ENCODE data around the gene CD44. TPM values are rescaled to one million over a fixed set of nuclear protein-coding genes. Genes with fewer than 3 reads are reported as not detected.

CD44 gene
- total and polyA plus RNA-seq, 12 donors = 7.0 to 104 (median 25.2) TPM

- no peak for TF ChIP-seq CTCF (IDR thresholded peaks at IDR 0.05)
- ATAC-seq = no peak
- Histone ChIP-seq H3K27ac (peak overlapping the region in 1 of 10 donors; percentile 39), H3K4me3 (no peak overlapping the region), H3K36me3 (no peaks in the 10 kb centered on the region), H3K27me3 (no peaks in the 10 kb centered on the region), H3K4me1 (peaks cover 0 to 25% (median 6%) of the 10 kb centered on the region in 9 donors), H3K9me3 (no peaks in the 10 kb centered on the region)
- WGBS, 2 donors = 88 to 96% methylated on average over 1 of the region's 1 CpG
- intact Hi-C loops (cut with DNase I) = no loop called here
- DNase-seq = no peak
Measured at GRCh38 chr11:35275786-35276170, 136.8 kb downstream of the CD44 start.

- peaks cover under 1 to 30% (median 12%) of the 10 kb centered on the region in 9 donors for H3K4me1 ChIP-seq
- no peak for DNase-seq
- no peaks in the 10 kb centered on the region for H3K27me3 ChIP-seq
- H3K27ac ChIP-seq = no peak overlapping the region
- H3K36me3 ChIP-seq = no peaks in the 10 kb centered on the region
- TF ChIP-seq CTCF (IDR thresholded peaks at IDR 0.05) = no peak
- H3K9me3 ChIP-seq = no peaks in the 10 kb centered on the region
- WGBS, 2 donors = 95 to 98% methylated on average over 2 of the region's 2 CpGs
- ATAC-seq = no peak
- intact Hi-C loops (cut with DNase I) = no loop called here
- H3K4me3 ChIP-seq = no peak overlapping the region
Measured at GRCh38 chr11:35276396-35277145, 137.6 kb downstream of the CD44 start.

GRCh38 chr11:35277827-35278226 is 138.9 kb downstream of the CD44 start:
- WGBS, 2 donors = 90 to 99% methylated on average over 2 of the region's 2 CpGs
- H3K4me1 ChIP-seq = peaks cover 3 to 36% (median 16%) of the 10 kb centered on the region in 9 donors

GRCh38 chr11:35280727-35281126 is 141.8 kb downstream of the CD44 start:
- no peaks in the 10 kb centered on the region for H3K27me3 ChIP-seq
- peaks cover 3 to 28% (median 15%) of the 10 kb centered on the region in 9 donors for H3K4me1 ChIP-seq
- peak overlapping the region in 8 of 10 donors; percentile 22 to 78 (median 42) for H3K27ac ChIP-seq
- no peaks in the 10 kb centered on the region for H3K9me3 ChIP-seq
- H3K36me3 ChIP-seq = no peaks in the 10 kb centered on the region
- no peak for TF ChIP-seq CTCF (IDR thresholded peaks at IDR 0.05)
- no peak overlapping the region for H3K4me3 ChIP-seq
- DNase-seq (no peak), ATAC-seq (peak in 2 of 8 donors; percentile 20 to 22)
- intact Hi-C loops (cut with DNase I) = no loop called here
- WGBS, 2 donors = 97 to 98% methylated on average over 7 of the region's 7 CpGs

More at GRCh38 chr11:35277827-35278226, 138.9 kb downstream of the CD44 start:
- ATAC-seq (no peak), DNase-seq (no peak)
- no peak for TF ChIP-seq CTCF (IDR thresholded peaks at IDR 0.05)
- no peaks in the 10 kb centered on the region for H3K36me3 ChIP-seq
- no peak overlapping the region for H3K4me3 ChIP-seq
- intact Hi-C loops (cut with DNase I) = no loop called here
- no peak overlapping the region for H3K27ac ChIP-seq
- H3K27me3 ChIP-seq = no peaks in the 10 kb centered on the region
- H3K9me3 ChIP-seq = no peaks in the 10 kb centered on the region
